BLaER1 (cell line): Measurements from ENCODE around the gene HOXB1.

ENCODE experiments used
- H3K27ac ChIP-seq: shearing (Covaris generic); formaldehyde crosslinking; 2 replicates; pipeline ENCODE4 v1.8.1; 2022
- H3K27me3 ChIP-seq: shearing (Covaris generic); formaldehyde crosslinking; 2 replicates; pipeline ENCODE4 v1.8.1; 2022
- H3K36me3 ChIP-seq: shearing (Covaris generic); formaldehyde crosslinking; 2 replicates; pipeline ENCODE4 v1.8.1; 2022
- H3K4me1 ChIP-seq: shearing (Covaris generic); formaldehyde crosslinking; 2 replicates; pipeline ENCODE4 v1.8.1; 2022
- H3K4me2 ChIP-seq: shearing (Covaris generic); formaldehyde crosslinking; 2 replicates; pipeline ENCODE4 v1.8.1; 2022
- H3K4me3 ChIP-seq: shearing (Covaris generic); formaldehyde crosslinking; 2 replicates; pipeline ENCODE4 v1.8.1; 2022
- H3K9ac ChIP-seq: shearing (Covaris generic); formaldehyde crosslinking; 2 replicates; pipeline ENCODE4 v1.8.1; 2022
- H3K9me3 ChIP-seq: shearing (Covaris generic); formaldehyde crosslinking; 2 replicates; pipeline ENCODE4 v1.8.1; 2022
- H4K20me1 ChIP-seq: shearing (Covaris generic); formaldehyde crosslinking; 2 replicates; pipeline ENCODE4 v1.8.1; 2022
- Cebpa-rat ChIP-seq: shearing (Covaris generic); IDR thresholded peaks from 2 replicates; pipeline ENCODE4 v1.8.1; 2022

HOXB1 gene

DNA sequence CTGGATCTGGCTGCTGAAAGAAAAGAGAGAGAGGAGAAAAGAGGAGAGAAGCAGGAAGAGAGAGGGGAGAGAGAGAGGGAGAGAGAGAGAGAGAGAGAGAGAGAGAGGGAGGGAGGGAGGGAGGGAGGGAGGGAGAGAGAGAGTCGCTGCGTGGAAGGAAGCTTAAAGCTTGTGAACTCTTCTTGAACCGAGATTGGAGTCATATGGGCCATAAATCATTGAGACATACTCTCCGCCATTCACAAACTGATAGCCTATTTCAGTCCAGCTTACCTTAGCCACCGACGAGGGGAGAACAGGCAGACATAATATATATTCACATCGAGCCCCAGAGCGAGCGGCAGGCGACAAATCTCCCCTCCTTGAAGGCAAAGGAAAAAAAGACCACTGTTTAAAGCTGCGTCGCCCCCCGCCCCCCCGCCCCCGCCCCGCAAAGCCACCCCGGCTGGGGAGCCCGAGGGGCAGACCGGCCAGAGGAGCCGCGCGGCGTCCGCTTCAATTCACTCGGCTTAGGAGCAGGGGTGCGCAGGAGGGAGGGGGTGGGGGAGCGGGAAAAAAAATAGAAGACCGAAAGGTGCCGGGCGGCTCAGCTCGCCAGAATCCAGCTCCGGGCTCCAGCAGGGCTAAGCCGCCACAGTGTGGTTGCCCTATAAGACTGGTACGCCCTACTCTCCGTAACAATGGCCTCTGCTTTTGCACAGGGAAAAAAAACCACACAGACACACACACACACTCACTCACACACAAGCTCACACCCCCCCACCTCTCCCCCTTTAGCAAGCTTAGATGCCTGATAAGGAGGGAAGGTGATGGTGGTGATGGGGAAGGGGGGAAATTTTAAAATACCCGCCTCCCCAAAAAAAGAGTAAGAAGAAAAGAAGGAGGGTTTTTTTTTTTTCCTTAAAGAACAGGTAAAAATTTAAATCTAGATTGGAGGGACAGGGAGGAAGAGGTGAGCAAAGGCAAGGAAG lies 24.7 kb upstream of the HOXB1 start:
- Histone ChIP-seq H4K20me1 (peaks cover 82% of the 10 kb centered on the region), H3K4me2 (no peak overlapping the region), H3K9me3 (no peaks in the 10 kb centered on the region), H3K4me3 (no peak overlapping the region), H3K9ac (no peak overlapping the region), H3K36me3 (no peaks in the 10 kb centered on the region), H3K4me1 (no peaks in the 10 kb centered on the region), H3K27me3 (peaks cover 94% of the 10 kb centered on the region), H3K27ac (no peak overlapping the region)
- TF ChIP-seq Cebpa-rat, result no peak

DNA sequence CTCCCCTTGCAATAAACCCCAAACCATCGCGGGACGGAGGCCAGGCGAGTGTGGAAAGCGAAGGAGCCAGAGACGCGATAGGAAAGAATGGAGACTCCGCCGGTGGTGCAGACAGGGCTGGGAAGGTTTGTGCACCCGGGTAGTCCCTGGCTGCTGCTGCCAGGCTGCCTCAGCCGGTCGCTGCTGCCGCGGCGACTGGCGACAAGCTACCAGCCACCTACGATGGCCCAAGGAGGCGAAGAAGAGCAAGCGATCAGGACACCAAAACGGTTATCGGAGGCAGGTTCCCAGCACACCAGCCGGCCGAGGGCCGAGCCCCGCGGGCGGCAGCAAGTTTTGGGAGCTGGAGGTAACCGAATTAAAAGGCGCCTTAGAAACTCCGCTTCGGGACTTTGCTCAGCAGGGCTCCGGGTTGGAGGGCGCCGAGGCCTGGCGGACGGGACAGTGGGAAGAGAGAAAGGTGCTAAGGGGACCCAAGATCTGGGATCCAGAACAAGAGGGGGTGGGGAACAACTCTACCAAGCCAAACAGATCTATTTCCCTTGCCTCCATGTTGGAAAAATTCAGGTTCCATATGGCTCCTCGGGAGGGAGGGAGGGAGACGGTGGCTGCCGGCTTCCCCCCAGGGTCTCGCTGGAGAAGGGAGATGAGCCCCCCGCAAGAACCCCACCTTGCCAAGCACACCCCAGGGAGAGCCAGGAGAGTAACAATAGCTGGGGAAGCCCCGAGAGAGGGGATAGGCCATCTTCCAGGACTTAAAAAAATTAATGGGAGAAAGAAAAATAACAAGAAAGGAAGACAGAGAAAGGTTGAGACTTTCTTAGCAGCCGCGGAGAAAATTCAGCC lies 23.8 kb upstream of the HOXB1 start:
- H3K4me1 ChIP-seq, result no peaks in the 10 kb centered on the region
- no peak overlapping the region for H3K4me2 ChIP-seq

GRCh38 chr17:48553826-48554225 lies 23.0 kb upstream of the HOXB1 start:
- Histone ChIP-seq H3K27me3 (peaks cover 94% of the 10 kb centered on the region), H3K4me2 (no peak overlapping the region), H3K4me1 (no peaks in the 10 kb centered on the region), H3K36me3 (no peaks in the 10 kb centered on the region), H3K27ac (no peak overlapping the region), H4K20me1 (peaks cover 82% of the 10 kb centered on the region), H3K9ac (no peak overlapping the region), H3K9me3 (no peaks in the 10 kb centered on the region), H3K4me3 (no peak overlapping the region)
- no peak for TF ChIP-seq Cebpa-rat

More for the DNA sequence above, 23.8 kb upstream of the HOXB1 start:
- no peaks in the 10 kb centered on the region for H3K9me3 ChIP-seq
- H3K27me3 ChIP-seq, result peaks cover 94% of the 10 kb centered on the region
- peaks cover 82% of the 10 kb centered on the region for H4K20me1 ChIP-seq
- H3K27ac ChIP-seq, result no peak overlapping the region
- no peak for TF ChIP-seq Cebpa-rat
- H3K36me3 ChIP-seq, result no peaks in the 10 kb centered on the region
- no peak overlapping the region for H3K4me3 ChIP-seq
- no peak overlapping the region for H3K9ac ChIP-seq

DNA sequence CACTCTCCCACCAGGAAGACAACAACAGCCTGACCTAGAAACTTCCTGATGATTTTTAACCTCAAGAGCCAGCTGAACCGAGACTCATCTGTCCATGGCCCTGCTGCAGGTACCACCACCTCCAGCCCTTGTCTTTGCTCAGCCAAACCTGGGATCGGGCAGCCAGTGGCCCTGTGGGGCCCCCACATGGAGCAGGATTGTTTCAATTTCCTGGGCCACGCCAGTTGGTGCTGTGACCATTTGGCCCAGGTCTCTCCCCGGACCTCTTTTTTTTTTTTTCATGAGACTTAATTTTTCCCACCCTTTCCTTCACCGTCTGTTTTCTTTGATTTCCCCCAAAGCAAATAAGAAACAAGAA lies 22.4 kb upstream of the HOXB1 start:
- peaks cover 94% of the 10 kb centered on the region for H3K27me3 ChIP-seq

DNA sequence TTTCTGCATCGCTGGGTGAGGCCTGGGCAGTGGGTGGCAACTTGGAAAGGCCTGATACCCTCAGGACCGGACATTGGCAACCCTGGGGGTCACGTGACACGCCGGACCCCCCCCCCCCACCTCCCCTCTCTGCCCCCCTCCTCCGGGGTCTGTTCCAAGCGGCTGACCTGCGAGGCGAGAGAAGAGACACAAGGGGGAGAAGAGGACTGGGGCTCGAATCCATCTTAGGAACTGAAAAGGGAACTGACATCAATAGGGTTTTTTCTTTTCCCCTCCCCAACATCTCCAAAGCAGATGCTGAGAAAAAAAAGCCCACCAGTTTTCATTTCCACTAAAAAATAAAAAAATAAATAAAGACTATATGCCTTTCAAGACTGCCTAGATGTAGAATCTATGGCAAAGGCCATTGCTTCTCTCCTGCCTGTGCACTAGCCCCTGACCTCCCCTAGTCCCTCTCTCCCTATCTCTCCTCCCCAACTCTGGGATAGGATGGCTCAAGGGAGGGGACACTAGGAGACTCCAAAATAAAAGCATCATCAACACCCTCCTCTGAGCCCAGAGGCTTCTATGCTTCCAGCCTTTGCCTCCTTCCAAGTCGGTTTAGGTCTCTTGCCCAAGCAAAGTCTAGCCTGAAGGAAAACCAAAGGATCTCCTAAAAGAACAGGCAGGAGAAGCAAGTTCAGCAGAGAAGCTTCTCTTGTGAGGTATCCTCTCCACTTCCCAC lies 21.8 kb upstream of the HOXB1 start:
- no peak overlapping the region for H3K9ac ChIP-seq
- H3K4me2 ChIP-seq, result no peak overlapping the region
- H3K4me3 ChIP-seq, result no peak overlapping the region
- peaks cover 94% of the 10 kb centered on the region for H3K27me3 ChIP-seq
- H3K9me3 ChIP-seq, result no peaks in the 10 kb centered on the region
- H3K4me1 ChIP-seq, result no peaks in the 10 kb centered on the region
- H3K27ac ChIP-seq, result no peak overlapping the region
- no peak for TF ChIP-seq Cebpa-rat
- H4K20me1 ChIP-seq, result peaks cover 79% of the 10 kb centered on the region
- H3K36me3 ChIP-seq, result no peaks in the 10 kb centered on the region

More for the DNA sequence above, 22.4 kb upstream of the HOXB1 start:
- H3K9ac ChIP-seq, result no peak overlapping the region
- no peak overlapping the region for H3K4me2 ChIP-seq
- no peak overlapping the region for H3K27ac ChIP-seq
- H3K4me1 ChIP-seq, result no peaks in the 10 kb centered on the region
- peaks cover 79% of the 10 kb centered on the region for H4K20me1 ChIP-seq
- H3K4me3 ChIP-seq, result no peak overlapping the region
- no peaks in the 10 kb centered on the region for H3K36me3 ChIP-seq
- no peaks in the 10 kb centered on the region for H3K9me3 ChIP-seq
- TF ChIP-seq Cebpa-rat, result no peak

DNA sequence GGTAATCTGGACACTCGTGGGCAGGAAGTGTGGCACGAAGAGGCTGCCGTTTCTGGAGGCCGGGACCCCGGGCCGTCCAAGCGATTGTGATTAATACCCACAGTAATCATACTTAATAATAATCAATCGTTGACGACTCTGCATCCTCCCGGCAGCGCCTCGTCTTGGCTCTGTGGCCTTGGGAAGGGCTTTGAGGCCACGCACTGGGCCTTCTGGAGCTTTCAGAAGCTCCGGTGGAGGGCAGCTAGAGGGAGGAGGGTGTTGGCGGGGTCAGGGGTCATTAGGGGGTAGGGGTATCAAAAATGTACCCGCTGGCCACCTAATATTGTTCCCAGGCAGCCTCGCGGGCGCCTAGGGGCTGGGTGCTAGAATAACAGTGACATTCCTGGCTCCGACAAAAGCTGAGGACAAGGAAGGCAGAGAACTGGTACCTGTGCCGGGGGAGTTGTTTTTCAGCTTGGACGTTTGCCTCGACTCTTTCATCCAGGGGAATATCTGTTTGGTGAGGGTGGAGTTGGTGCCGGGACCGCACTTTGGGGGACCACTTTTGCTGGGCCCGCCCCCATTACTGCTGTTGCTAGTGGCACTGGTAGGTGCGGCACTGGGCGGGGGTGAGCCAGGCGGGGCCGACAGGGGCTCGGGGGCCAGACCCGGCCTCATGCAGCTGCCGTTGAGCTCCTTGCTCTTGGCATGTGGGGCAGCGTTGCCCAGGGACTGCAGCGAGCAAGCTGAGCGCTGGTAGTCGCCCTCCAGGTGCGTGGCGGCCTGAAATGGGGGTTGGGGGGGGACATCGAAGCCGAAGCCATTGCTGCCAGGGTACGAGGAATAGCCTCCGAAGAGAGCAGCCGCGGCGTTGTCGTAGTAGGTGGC lies 21.0 kb upstream of the HOXB1 start:
- Histone ChIP-seq H3K9ac (no peak overlapping the region), H3K4me3 (no peak overlapping the region), H3K9me3 (no peaks in the 10 kb centered on the region), H3K27me3 (peaks cover 94% of the 10 kb centered on the region), H3K27ac (no peak overlapping the region), H3K36me3 (no peaks in the 10 kb centered on the region), H3K4me1 (no peaks in the 10 kb centered on the region), H4K20me1 (peaks cover 79% of the 10 kb centered on the region), H3K4me2 (no peak overlapping the region)
- no peak for TF ChIP-seq Cebpa-rat

DNA sequence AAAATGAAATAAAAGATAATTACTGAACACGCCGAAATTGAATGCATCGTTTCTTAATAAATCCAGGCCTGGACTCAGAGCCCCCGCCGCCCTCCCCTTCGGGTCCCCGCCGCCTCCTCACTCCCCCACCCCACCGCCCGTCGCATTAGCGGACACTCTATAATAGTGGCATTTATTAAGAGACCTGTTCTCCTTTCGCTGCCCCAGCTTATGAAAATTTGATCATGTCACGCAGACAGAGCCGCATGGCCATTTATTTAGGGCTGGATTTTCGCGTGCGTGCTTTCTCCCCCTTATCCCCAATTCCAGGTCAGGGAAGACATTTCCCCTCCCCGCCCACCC lies 20.4 kb upstream of the HOXB1 start:
- Histone ChIP-seq H3K9ac (no peak overlapping the region), H3K4me1 (no peaks in the 10 kb centered on the region), H3K4me2 (no peak overlapping the region), H3K4me3 (no peak overlapping the region), H3K36me3 (no peaks in the 10 kb centered on the region), H4K20me1 (peaks cover 79% of the 10 kb centered on the region), H3K27ac (no peak overlapping the region), H3K9me3 (no peaks in the 10 kb centered on the region), H3K27me3 (peaks cover 94% of the 10 kb centered on the region)
- TF ChIP-seq Cebpa-rat, result no peak

DNA sequence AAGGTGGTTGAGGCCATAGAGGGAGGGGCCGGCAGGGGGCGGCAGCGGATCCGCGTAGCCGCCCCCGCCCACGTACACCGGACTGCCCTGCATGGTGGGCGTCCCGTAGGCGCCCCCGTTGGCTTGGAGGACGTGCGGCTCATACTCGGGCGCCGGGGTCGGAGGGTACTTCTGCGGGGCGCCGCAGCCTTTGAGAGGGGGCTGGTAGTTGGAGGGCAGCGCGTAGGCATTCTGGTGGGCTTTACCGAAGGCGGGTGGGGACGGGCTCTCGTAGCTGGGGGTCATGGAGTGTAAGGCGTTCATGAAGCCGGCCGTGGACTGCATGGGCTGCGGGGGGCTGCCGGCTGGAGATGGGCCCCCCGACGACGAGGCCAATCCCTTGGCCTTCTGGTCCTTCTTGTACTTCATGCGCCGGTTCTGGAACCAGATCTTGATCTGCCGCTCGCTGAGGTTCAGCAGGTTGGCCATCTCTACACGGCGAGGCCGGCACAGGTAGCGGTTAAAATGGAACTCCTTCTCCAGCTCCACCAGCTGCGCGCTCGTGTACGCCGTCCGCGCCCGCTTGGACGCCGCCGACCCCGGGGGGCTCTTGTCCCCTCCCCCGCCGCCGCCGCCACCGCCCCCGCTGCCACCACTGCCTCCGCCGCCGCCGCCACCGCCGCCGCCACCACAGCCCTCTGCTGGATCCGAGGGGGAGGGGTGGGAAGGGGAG lies 19.8 kb upstream of the HOXB1 start:
- Histone ChIP-seq H3K9ac (no peak overlapping the region), H3K36me3 (no peaks in the 10 kb centered on the region), H3K4me2 (no peak overlapping the region), H3K27me3 (peaks cover 94% of the 10 kb centered on the region), H3K4me3 (no peak overlapping the region), H3K27ac (no peak overlapping the region), H3K4me1 (no peaks in the 10 kb centered on the region), H4K20me1 (peaks cover 80% of the 10 kb centered on the region), H3K9me3 (no peaks in the 10 kb centered on the region)
- no peak for TF ChIP-seq Cebpa-rat
